HG02588 (cell line): ENCODE results near the gene GAK.
A peak's percentile ranks its signal among the peaks of the same experiment; 100 is the strongest.
"Not testable (repeated sequence)": the region's sequence is repeated elsewhere in the genome, so short reads cannot be mapped to it uniquely, and the experiment has no call there.

Experiments
- ATAC-seq: cut with Tn5 transposase; IDR thresholded peaks from one replicate; pipeline ENCODE4 v1.9.1; 2021; ENCODE audit warnings: mild to moderate bottlenecking, moderate library complexity; ENCODE audit not compliant: unreplicated experiment

GAK gene

DNA sequence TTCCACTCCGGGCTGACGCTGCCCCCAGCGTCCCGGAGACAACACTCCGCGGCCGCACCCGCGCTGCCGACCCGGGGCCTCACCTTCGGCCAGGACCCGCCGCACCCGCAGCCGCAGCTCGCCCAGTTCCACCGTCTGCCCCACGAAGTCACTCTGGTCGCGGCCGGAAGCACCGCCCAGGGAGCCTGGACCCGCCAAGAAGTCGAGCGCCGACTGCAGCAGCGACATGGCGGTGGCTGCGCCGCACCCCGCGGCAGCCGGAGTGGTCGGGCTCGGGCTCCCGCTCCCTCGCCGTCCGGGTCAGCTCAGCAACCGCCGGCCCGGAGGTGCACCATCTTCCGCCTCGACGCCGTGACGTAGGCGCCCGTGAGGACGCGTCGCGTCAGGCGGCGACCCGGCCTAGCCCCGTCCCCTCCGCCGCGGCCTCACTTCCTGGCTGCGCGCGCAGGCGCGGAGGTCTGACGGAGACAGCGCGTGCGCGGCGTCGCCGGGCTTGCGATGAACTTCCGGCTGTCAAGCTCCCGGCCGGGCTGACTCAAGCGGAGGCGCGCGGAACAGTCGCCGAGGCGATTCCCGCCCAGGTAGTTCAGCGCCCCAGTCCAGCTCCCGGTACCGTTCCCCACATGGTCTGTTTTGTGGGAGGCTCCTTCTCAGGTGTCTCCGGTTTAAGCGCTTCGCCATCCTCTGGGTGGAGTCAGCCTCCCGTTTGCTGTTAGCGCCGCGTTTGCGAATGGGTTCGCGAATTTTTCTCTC, at the start of gene GAK, which contains the start of gene TMEM175:
GAK (minus strand) TSS at position 357 of the 753 bp plus-strand sequence; CDS start at position 228, 129 bp downstream.
TMEM175 (plus strand) TSS at position 501 of the 753 bp plus-strand sequence. CDS start 15,280 bp downstream, outside the sequence.
- peak; percentile 91 for ATAC-seq

DNA sequence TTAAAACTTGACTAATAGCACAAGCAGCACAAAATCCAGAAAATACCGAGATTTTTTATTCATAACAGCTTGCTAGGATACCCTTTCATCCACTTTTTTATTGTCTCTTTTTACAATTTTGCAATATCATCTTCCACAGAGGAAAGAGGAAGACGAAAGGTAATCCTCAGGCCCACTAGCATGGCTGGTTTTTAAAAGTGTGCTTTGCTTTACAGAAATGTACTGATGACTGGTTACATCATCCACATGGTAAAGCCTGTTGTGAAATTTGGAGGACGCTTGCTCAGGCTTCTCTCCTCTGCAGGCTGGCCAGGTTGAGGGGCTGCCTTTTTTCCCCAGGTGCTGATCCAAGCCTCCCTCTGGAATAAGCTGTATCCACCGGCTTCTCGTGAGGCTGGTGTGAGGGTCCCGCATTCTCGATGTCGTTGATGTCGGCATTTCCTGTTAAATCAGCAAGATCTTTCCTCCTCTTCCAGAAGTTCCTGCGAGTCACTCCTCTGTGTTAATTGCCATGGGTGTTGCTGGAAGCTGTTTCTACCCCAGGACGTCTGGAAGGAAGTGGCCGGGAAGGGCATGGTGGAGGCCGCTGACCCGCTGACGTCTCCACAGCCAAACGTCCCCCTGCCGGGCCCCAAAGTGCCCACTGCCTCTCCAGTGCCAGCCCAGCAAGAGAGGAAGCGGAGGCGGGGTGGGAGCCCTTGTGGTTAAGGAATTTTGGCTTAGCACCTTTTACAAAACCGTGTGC, 47.0 kb upstream of the GAK start:
- ATAC-seq = no peak

DNA sequence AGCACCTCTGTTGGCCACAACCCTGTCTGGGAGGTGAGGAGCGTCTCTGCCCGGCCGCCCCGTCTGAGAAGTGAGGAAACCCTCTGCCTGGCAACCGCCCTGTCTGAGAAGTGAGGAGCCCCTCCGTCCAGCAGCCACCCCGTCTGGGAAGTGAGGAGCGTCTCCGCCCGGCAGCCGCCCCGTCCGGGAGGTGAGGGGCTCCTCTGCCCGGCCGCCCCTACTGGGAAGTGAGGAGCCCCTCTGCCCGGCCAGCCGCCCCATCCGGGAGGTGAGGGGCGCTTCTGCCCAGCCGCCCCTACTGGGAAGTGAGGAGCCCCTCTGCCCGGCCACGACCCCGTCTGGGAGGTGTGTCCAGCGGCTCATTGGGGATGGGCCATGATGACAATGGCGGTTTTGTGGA, 43.9 kb upstream of the GAK start:
- ATAC-seq = not testable (repeated sequence)

DNA sequence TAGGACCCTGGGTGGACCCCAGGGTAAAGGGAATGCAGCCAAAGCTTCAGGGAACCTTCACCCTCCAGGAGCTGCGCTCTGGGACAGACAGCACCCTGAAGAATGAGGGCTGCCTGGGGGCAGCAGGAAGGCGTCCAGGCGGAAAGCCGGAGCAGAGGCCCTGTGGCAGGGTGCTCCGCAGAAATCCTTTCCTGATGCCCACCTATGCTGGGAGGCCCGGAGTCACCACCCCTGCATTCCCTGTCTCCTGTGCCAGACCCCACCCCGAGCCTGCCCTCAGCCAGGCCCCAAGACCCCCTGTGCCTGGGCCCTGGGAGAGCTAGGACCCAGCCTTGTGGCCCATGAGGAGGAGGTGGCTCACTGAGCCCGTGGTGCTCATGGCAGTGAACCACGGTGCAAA, 42.6 kb upstream of the GAK start:
- ATAC-seq = no peak

DNA sequence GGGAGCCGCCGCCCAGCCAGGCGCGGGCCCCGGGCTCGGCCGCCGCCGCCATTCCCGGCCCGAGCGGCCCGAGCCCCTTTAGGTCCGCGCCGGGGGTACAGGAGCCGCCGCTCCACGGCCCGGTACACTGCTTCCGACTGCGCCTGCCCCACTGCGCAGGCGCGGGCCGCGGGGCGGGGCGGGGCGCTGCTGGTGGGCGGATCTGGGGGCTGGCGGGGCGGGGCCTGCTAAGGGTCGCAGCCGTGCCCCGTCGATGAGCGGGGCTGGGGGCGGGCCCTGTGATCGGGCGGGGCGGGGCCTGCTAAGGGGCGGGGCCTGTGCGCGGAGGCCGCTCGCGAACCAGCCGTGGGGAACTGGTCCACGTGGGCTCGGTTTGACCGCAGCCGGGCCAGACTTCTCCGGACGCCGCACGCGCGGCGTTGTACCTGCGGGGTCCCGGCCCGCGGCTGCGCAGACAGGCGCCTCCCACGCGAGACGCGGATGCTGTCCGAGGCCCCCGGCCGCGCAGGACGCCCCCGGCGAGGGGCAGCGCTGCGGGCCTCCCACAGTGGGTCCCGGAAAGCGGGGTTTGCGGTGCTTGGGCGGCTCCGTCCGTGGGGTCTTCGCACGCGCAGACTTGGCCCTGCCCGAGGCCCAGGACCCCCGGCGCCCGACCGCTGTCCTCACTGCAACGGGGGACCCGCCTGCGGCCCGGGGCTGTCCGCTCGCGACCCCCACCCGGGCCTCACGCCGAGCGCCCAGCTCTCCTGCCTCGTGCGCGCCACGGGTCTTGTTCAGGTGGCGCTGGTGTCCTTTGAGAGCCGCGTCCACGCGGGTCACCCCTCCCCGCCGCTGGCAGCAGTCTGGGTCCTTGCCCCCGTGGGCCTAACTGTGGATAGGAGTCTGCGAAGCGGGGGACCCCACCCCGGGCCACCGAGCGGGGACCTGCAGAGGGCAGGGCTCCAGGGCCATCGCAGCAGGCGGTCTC, 41.6 kb upstream of the GAK start, which contains the start of gene DGKQ:
DGKQ (minus strand) TSS at position 139 of the 967 bp plus-strand sequence; CDS start at position 52, 87 bp downstream.
- ATAC-seq = peak; percentile 62

DNA sequence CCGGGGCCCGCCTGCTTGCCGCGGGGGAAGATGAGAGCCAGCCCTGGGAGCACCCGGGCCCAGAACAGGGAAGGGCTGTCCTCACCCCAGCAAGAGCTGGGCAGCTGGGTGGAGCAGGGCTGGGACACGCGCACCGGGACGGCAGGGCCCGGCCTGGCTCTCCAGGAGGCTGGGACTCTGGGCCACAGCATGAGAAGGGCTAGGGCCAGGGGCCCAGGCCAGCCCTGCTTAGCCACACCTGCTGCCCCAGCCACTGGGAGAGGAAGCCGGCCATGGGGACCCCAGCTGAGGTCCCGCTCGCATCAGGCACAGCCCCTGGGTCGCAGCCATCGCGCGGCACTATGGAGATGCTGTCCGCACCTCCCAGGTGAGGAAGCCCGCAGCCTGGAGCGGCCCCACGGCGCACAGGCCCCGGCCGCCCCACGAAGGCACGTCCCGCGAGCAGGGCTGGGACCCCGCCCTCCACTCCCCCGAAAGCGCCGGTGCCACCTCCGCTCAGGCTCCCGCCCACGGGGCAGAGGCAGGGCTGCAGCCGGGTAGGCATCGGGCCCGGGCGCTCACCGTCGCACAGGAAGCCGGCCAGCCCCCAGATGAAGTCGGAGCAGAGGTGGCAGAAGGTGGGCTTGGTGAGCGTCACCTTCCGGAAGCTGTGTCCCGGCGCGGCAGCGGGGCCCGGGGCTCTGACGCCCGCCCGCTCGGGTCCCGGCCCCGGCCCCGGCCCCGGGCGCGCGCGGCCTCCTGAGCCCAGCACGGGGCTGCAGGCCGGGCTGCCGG, 40.7 kb upstream of the GAK start:
- peak; percentile 42 for ATAC-seq

DNA sequence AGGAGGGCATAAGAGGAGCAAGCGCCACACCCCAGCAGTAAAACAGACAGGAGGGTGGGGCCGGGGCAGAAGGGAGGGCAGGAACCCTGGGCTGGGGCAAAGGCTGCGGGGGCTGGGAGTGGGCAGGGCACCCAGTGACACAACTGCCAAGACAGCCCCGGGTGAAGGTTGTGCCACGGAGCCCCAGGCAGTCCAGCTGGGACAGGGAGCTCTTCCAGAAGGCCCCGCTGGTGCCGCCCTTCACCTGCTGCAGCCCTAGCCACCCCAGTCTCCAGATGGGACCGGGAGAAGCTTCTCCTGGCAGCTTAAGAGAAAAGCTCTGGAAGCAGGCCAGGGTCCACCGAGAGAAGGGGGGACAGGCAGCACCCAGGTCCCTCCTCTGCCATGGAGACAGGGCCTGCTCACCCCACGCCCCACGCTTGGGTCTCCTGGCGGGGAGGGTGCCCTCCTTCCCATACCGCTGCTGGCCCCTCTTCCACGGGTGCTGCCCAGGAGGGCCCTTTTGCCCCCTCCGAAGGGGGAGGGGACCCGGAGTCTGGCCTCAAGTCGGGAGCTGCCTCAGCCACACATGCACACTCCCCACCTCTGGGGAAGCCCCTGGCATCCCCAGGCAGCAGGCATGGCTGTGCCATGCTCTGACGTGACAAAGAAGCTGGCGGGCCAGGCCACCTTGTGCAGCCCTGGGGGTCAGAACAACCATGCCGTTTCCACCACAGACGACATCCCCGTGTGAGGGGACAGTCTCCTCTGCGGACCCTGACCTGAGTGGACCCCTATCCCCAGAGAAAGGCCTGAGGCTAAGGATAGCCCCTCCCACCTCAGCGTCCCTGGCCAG, 39.8 kb upstream of the GAK start:
- no peak for ATAC-seq

DNA sequence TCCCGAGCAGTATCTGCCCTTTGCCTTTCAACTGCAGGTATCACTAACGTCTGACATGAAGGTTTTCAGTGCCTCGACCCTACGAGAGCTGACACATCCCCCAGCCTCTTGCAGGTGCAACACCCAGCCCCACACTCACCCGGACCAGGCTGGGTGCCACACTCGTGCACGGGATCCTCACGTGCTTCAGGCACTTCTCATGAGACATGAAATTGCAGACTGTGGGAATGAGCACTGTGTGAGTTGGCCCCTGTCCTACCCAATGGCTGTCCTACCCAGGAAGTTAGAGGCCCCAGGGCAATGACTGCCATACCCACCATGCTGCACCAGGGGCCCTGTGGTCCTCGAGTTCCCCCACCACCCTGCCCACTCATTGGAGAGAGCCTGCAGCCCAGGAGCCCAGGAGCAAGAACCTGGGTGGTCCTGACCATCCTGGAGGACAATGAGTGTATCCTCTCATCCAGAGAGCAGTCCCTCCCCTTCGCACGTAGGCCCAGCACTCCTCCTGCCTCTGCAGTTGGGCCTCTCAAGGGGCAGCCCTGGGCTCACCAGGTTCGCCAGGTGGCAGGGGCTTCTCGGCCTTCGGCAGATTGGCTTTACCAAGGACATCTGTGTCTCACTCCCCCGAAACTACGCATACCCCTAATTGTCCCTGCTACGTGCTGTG, 38.9 kb upstream of the GAK start:
- no peak for ATAC-seq

DNA sequence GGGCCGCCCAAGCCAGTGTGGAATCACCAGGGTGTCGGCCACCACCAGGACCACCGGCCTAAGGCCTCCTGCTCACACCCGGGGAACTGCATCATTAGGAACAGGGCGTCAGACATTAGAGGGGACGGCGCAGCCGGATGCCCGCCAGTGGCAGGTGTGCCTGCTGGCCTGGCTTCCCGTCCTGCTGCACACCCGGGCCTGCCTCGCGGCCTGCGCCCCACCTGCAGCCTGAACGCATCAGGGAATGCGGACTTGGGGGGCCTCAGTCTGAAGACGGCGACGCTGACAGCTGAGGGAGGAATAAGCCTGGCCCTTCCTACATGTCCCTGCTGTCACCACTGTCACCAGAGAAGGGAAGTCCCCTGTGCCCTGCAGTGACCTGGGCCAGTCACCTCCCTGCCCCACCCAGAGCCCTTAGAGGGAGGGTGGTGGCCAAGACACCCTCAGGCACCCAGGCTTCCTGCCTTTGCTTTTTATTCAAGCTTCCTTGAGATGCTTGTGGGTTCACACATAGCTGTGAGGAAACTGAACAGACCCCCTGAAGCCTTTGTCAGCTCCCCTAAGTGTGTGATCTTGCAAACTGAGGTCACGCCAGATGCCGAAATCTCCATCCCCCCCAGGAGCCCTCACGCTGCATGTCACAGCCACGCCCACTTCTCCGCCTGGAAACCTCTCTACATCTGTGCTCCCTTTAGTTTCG, 38.1 kb upstream of the GAK start:
- no peak for ATAC-seq

DNA sequence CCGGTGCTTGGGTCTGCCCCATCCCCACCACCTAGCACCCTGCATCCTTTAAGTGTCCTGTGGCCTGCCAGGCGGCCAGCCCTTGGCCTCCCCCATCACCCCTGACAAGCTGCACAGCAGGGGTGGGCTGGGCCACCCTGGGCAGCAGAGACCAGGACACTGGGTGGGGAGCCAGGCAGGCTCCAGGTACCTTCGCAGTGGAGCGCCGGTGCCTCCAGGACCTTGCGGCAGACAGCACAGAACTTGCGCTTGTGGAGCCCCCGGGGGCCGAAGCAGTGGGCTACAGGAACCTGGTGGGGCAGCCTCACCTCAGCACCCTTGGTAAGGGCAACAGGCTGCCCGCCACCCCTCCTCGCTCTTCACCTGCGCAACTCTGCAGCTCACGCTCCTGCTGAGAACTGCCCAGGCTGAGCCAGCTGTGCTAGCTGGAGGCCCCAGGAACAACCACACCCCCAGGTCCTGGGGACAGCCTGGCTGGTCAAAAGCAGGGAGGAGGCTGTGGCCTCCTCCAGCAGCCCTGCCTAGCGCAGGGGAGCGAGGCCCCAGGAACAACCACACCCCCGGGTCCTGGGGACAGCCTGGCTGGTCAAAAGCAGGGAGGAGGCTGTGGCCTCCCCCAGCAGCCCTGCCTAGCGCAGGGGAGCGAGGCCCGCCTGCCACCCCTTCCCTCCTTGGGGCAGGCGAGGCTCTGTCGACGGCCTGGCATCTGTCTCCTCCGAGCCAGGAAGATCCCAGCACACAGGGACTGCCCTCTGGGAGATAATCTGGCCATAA, 36.7 kb upstream of the GAK start:
- ATAC-seq = no peak

DNA sequence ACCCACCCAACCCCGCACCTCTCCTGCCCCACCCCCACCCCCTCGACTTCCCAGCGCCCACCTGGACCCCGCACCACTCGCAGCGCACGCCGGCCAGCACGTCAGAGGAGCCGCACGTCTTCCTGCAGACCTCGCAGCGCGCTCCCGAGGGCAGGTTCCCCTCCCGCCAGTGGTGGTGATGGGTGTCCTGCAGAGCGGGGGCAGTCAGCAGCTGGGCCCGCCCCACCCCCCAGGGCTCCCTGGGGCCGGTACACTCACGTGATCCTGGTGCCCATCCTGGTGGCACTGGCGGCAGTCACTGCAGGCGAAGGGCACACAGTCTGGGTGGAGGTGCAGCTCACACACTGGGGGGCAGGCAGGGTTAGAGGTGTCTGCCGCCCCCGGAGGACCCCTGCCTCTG, 36.1 kb upstream of the GAK start:
- no peak for ATAC-seq

DNA sequence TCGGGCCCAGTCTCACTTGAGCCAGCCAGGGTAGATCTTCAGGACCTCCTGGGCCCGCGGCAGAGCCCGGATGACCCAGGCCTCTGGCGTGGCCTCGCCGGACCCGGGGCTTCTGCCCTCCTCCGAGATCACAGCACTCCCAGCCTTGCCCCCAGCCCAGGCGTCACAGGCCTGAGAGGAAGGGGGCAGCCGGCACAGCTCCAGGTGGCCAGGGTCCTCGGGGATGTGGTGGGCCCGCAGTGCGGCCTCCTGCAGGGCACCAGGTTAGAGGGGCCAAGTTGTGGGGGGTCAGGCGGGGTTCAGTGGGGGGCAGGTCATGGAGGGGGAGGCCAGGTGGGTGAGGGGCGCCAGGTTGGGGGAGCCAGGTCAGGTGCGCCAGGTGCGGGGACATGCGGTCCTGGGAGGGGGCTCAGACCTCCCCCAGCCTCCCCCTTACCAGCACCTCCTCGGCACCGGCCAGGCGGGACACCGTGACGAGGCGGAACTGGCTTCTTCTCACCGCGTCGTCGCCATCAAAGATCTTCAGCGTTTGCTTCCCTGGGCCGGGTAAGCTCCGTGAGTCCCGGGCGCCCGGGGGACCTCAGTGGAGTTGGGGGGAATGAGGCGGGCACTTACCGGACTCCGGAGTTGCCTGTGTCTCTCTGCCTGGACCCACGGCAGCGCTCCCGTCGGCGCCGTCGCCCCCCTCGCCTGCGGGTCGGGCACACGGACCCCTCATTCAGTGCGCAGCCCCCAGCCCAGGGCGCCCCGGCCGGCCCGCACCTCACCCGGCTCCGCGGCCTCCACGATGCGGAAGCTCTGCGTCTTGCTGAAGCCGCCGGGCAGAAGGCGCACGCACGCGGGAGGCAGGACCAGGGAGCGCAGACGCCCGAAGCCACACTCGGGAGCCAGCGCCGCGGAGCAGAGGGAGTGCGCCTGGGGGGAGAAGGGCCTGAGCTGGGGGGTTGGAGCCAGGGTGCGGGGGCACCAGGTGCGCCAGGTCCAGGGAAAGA, 35.3 kb upstream of the GAK start:
- ATAC-seq = no peak

DNA sequence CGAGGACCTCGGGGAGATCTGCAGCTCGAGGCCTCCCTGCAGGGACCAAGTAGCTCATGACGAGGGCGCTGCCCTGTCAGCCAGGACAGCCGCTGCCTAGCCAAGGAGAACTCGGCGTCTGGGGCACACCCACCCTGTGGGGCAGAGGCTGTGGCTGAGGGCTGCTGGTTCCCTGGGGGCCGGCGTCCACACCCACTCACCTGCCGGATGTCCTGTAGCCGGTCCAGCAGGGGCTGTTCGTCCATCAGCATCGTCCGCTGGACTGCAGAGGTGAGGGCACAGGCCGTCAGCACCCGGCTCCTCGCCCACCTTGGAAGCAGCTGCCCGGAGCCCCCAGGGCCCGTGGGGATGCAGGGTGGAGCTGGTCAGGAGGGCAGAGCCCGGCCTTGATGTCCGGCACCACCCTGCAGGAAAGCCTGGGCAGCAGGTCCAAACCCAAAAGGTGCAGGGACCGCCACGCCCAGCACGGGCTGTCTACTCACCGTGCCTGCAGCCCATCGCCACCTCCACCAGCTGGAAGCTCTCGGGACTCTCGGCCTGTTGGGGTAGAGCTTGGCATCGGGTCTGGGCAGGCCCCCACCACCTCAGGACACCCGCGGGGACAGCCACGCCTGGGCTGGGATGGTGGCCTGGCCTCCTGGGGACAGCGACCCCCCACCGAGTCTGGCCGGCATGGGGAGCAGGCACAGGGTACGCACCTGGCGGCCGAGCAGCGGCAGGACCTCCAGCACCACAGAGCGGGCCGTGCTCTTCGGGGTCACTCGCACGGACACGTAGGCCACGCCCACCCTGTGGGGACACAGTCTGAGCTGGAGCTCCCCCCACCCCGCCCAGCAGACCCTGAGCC, 34.4 kb upstream of the GAK start:
- ATAC-seq = no peak

DNA sequence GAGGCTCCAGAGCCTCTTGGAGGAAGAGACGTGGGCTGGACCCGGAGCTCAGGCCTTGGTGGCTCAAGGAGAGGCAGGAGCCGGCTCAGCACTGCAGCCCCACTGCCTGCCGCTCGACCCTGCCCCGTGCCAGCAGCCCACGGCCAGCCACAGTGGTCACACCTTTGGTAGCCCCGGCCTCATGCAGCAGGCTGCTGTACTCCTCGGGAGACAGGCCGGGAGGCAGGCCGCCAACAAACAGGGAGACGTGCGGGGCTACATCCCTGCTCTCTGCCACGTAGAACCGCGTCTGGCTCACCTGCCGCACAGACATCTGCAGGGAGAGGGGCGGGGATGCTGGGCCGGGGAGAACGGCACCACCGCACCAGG, 33.6 kb upstream of the GAK start:
- ATAC-seq = no peak

DNA sequence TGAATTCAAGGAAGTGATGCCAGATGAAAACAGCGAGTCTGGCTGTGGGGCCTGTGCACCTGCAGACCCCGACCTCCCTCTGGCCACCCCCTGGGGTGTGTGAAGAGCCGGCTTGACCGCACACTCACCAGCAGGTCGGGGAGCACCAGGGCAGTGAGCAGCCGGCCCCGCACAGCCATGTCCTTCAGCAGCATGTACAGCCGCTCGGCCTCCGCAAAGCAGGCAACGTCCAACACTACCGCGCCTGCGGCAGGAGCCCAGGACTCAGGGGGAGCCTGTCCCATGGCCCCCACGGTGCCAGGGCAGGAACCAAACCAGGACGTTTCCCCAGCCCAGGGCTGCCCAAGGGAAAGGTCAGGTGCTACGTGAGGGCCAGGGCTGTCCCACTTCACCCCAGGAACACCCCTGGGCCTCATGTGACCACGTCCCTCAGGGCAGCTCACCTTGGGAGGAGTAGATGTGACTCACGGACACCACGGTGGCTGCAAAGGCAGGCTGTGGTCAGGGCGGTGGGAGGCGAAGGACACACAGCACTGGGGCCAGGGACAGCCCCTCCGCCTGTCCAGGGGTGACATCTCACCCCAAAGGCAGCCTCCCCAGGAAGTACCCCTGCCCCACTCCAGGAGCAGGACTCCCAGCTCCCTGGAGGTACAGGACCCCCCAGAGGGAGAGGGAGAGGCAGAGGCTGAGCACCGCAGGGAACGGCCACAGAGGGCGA, 33.1 kb upstream of the GAK start:
- ATAC-seq = no peak
